HG03280 (cell line): Measurements from ENCODE around the gene GRM5.
A peak's percentile ranks its signal among the peaks of the same experiment; 100 is the strongest.
"Not testable (repeated sequence)": the region's sequence is repeated elsewhere in the genome, so short reads cannot be mapped to it uniquely, and the experiment has no call there.

ENCODE experiments used
- ATAC-seq: cut with Tn5 transposase; IDR thresholded peaks from one replicate; pipeline ENCODE4 v1.9.1; 2021; ENCODE audit warnings: mild to moderate bottlenecking, moderate library complexity; ENCODE audit not compliant: unreplicated experiment

GRM5 gene

GRCh38 chr11:88511006-88511405 lies 554.8 kb downstream of the GRM5 start:
- no peak for ATAC-seq

- no peak for ATAC-seq
Measured at GRCh38 chr11:88508759-88509581, 556.8 kb downstream of the GRM5 start.

- no peak for ATAC-seq
Measured at GRCh38 chr11:88508418-88508758, 557.4 kb downstream of the GRM5 start.

- no peak for ATAC-seq
Measured at GRCh38 chr11:88507771-88508417, 557.9 kb downstream of the GRM5 start.

- ATAC-seq: no peak
Measured at GRCh38 chr11:88501541-88501940, 564.2 kb downstream of the GRM5 start.

- no peak for ATAC-seq
Measured at GRCh38 chr11:88495836-88496235, 569.9 kb downstream of the GRM5 start.

GRCh38 chr11:88494848-88495247 lies 570.9 kb downstream of the GRM5 start:
- no peak for ATAC-seq

GRCh38 chr11:88491674-88492073 lies 574.1 kb downstream of the GRM5 start:
- ATAC-seq: no peak

- ATAC-seq: no peak
Measured at GRCh38 chr11:88489030-88489429, 576.8 kb downstream of the GRM5 start.

- no peak for ATAC-seq
Measured at GRCh38 chr11:88487646-88488045, 578.1 kb downstream of the GRM5 start.

GRCh38 chr11:88484873-88485621 lies 580.7 kb downstream of the GRM5 start:
- peak; percentile 89 for ATAC-seq

- ATAC-seq: no peak
Measured at GRCh38 chr11:88482871-88483301, 582.9 kb downstream of the GRM5 start.

- no peak for ATAC-seq
Measured at GRCh38 chr11:88480223-88480622, 585.6 kb downstream of the GRM5 start.

- ATAC-seq: no peak
Measured at GRCh38 chr11:88478136-88478815, 587.5 kb downstream of the GRM5 start.

- no peak for ATAC-seq
Measured at GRCh38 chr11:88475991-88476418, 589.8 kb downstream of the GRM5 start.

- ATAC-seq: no peak
Measured at GRCh38 chr11:88474655-88475054, 591.1 kb downstream of the GRM5 start.

GRCh38 chr11:88469561-88470225 lies 596.1 kb downstream of the GRM5 start:
- ATAC-seq: no peak

- no peak for ATAC-seq
Measured at GRCh38 chr11:88464528-88464927, 601.3 kb downstream of the GRM5 start.

- ATAC-seq: not testable (repeated sequence)
Measured at GRCh38 chr11:88463301-88463700, 602.5 kb downstream of the GRM5 start.

- ATAC-seq: not testable (repeated sequence)
Measured at GRCh38 chr11:88458047-88458446, 607.7 kb downstream of the GRM5 start.

GRCh38 chr11:88455974-88456373 lies 609.8 kb downstream of the GRM5 start:
- ATAC-seq: no peak
